ENCODE data around the gene SMPD2. TPM values are rescaled to one million over a fixed set of nuclear protein-coding genes. Genes with fewer than 3 reads are reported as not detected.
A peak's percentile ranks its signal among the peaks of the same experiment; 100 is the strongest.

SMPD2 gene
- total and polyA plus RNA-seq, 9 of the 15 experiments (the other 6 are each of a cell fraction or from before 2014, with no cell fraction given): 0.13 to 21.8 (median 18.3) TPM

GRCh38 chr6:109446072-109446471, 5.5 kb downstream of the SMPD2 start (continued):
- peak; percentile 70 for TF ChIP-seq POLR2G (IDR thresholded peaks at IDR 0.05; ENCODE audit: low read depth, low read length)
- no peak for TF ChIP-seq MCM5 (IDR thresholded peaks at IDR 0.05; ENCODE audit: low read depth)
- no peak for TF ChIP-seq ZNF143 (CRISPR knock-in tag; IDR thresholded peaks at IDR 0.05)
- no peak for TF ChIP-seq KLF10 (CRISPR knock-in tag; IDR thresholded peaks at IDR 0.05)
- no peak for TF ChIP-seq HMGN3 (IDR thresholded peaks at IDR 0.05; ENCODE audit: borderline replicate concordance, extremely low read depth, insufficient read length, low read depth, low read length)
- no peak for TF ChIP-seq PHF8 (IDR thresholded peaks at IDR 0.05; ENCODE audit: borderline replicate concordance, low read length)
- TF ChIP-seq FOXA3 (CRISPR knock-in tag; conservative IDR thresholded peaks at IDR 0.05 in 1 of 2, IDR thresholded peaks at IDR 0.05 in 1 of 2): no peak
- peak; percentile 71 for TF ChIP-seq TFAP4 (CRISPR knock-in tag; IDR thresholded peaks at IDR 0.05; ENCODE audit: borderline replicate concordance)
- no peak for TF ChIP-seq RBM25 (IDR thresholded peaks at IDR 0.05; ENCODE audit: low read depth, low read length, severe bottlenecking)
- no peak for TF ChIP-seq ZNF77 (CRISPR knock-in tag; IDR thresholded peaks at IDR 0.05)
- no peak for TF ChIP-seq AFF1 (IDR thresholded peaks at IDR 0.05; ENCODE audit: low read depth in 1 of 2, partially characterized antibody in 2 of 2)
- no peak for TF ChIP-seq ZNF561 (CRISPR knock-in tag; conservative IDR thresholded peaks at IDR 0.05)
- TF ChIP-seq TSC22D4 (tag; IDR thresholded peaks at IDR 0.05): no peak
- no peak for TF ChIP-seq TAF9B (IDR thresholded peaks at IDR 0.05; ENCODE audit: partially characterized antibody)
- TF ChIP-seq ZNF184 (CRISPR knock-in tag; IDR thresholded peaks at IDR 0.05): no peak
- no peak for TF ChIP-seq HDAC3 (IDR thresholded peaks at IDR 0.05; ENCODE audit: borderline replicate concordance, partially characterized antibody)
- TF ChIP-seq MXI1 (IDR thresholded peaks at IDR 0.05; ENCODE audit: low read depth, low read length): no peak
- peak; percentile 29 for TF ChIP-seq CXXC5 (CRISPR knock-in tag; IDR thresholded peaks at IDR 0.05)
- peak; percentile 58; the same call in 1 of the 2 replicates for TF ChIP-seq ZBTB7A (IDR thresholded peaks at IDR 0.05; ENCODE audit: borderline replicate concordance, control insufficient read depth, low read depth, low read length)
- no peak for TF ChIP-seq HDGF (IDR thresholded peaks at IDR 0.05)
- TF ChIP-seq ZEB2 (IDR thresholded peaks at IDR 0.05): no peak
- TF ChIP-seq ETV5 (CRISPR knock-in tag; IDR thresholded peaks at IDR 0.05; ENCODE audit: low read depth): no peak
